Epithelial cell of proximal tubule (primary cell): ENCODE results near the gene SPTAN1. TPM values are rescaled to one million over a fixed set of nuclear protein-coding genes. Genes with fewer than 3 reads are reported as not detected.

Source experiments
- DNase-seq: peaks from one replicate; pipeline ENCODE4 v3.0.0-alpha.2; 2011; ENCODE audit warnings: low read depth
- H3K4me3 ChIP-seq: 2 replicates; pipeline ENCODE4 v1.5.1; 2011; ENCODE audit warnings: low read depth, mild to moderate bottlenecking, low read length
- total RNA-seq: library from RNA; depleted of rRNA; stranded (reverse); fragments of >200 nt; gene quantifications from 2 replicates; pipeline ENCODE4 v1.2.3, GENCODE V29; 2015
- TF ChIP-seq, protein P1 (sequence below): conservative IDR thresholded peaks from 2 replicates; pipeline ENCODE4 v1.5.1; 2012; ENCODE audit warnings: low read depth, mild to moderate bottlenecking, low read length

Gene SPTAN1
- total RNA-seq, 1 donor from 2014 or later = 193 TPM

DNA sequence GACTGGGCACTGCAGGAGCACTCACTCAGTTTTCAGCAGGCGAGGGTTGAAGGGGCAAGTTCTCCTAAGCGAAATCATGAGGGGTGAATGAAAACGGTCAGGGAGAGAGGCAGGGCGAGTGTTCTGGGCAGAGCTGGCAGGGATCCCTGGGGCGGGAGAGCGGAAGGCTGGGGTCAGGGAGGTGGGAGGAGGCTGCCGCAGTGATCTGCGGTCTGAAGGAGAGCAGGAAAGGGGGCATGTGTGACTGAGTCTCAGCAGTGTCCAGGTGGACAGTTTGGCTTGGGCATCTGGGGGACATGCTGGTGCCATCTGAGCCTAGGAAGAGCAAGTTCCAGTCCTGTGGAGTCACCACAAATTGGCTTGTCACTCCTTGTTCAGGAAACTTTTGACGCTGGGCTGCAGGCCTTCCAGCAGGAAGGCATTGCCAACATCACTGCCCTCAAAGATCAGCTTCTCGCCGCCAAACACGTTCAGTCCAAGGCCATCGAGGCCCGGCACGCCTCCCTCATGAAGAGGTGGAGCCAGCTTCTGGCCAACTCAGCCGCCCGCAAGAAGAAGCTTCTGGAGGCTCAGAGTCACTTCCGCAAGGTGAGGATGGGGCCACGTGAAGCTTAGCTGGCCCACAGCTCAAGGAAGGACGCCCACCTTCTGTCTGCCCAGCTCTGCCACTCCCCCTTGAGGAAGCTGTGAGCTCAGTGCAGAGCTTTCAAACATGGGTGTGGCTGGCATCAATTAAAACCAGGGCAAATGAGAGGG, 73.2 kb downstream of the SPTAN1 start:
- TF ChIP-seq, protein P1, sequence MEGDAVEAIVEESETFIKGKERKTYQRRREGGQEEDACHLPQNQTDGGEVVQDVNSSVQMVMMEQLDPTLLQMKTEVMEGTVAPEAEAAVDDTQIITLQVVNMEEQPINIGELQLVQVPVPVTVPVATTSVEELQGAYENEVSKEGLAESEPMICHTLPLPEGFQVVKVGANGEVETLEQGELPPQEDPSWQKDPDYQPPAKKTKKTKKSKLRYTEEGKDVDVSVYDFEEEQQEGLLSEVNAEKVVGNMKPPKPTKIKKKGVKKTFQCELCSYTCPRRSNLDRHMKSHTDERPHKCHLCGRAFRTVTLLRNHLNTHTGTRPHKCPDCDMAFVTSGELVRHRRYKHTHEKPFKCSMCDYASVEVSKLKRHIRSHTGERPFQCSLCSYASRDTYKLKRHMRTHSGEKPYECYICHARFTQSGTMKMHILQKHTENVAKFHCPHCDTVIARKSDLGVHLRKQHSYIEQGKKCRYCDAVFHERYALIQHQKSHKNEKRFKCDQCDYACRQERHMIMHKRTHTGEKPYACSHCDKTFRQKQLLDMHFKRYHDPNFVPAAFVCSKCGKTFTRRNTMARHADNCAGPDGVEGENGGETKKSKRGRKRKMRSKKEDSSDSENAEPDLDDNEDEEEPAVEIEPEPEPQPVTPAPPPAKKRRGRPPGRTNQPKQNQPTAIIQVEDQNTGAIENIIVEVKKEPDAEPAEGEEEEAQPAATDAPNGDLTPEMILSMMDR = no peak
- H3K4me3 ChIP-seq = no peak overlapping the region
- DNase-seq = no peak

DNA sequence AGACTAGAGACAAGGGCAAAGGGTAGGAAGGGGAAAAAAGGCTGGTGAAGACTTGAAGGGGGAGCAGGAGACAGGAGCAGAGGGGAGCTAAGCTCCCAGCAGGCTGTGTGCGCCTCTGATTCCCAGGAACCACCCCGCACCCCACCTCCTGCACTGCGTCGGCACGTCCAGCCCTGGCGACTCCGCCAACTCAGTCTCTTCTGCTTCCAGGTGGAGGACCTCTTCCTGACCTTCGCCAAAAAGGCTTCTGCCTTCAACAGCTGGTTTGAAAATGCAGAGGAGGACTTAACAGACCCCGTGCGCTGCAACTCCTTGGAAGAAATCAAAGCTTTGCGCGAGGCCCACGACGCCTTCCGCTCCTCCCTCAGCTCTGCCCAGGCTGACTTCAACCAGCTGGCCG, 73.8 kb downstream of the SPTAN1 start:
- TF ChIP-seq, protein P1 = no peak
- H3K4me3 ChIP-seq = no peak overlapping the region
- no peak for DNase-seq

DNA sequence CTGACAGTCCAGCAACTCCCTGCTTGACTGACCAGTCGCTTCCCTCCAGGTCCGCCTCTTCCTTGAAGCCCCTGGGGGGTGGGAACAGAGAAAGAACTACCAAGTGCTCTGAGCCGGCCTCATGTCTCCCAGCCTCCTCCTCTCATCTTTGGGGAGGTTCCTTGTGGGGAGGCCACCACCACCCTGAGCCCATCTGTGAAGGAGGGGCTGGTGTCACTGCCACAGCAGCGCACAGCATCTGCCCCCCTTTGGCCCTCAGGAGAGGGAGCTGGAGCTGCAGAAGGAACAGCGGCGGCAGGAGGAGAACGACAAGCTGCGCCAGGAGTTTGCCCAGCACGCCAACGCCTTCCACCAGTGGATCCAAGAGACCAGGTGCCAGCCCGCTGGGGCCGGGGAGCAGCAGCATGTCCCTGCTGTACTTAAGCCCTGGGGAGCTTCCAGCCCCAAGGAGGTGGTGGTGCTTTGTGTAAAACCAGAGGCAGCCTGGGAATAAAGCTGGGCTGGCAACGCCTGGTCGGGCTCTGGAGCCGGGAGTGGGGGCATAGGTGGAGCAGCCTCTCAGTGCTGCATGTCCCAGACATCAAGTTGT, 74.8 kb downstream of the SPTAN1 start:
- DNase-seq = no peak
- H3K4me3 ChIP-seq = no peak overlapping the region
- TF ChIP-seq, protein P1 = no peak

DNA sequence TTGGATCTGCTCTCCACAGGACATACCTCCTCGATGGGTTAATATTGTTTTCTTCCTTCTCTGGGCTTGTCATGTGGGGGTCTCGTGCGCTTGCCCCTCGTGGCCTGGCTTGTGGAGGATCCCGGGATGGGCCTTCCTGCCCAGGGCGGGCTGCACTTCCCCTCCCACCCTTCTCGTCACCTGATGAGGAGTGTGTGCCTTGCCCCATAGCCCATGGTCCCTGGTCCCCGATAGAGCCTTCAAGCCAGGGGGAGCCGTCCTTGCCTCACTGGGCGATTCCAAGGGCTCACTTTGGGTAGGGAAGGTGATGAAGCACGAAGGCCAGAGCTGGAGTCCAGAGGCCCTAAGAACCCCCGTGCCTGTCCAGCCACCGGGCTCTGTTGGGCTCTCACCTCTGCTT, 75.5 kb downstream of the SPTAN1 start:
- no peak for DNase-seq
- TF ChIP-seq, protein P1 = no peak
- H3K4me3 ChIP-seq = no peak overlapping the region

DNA sequence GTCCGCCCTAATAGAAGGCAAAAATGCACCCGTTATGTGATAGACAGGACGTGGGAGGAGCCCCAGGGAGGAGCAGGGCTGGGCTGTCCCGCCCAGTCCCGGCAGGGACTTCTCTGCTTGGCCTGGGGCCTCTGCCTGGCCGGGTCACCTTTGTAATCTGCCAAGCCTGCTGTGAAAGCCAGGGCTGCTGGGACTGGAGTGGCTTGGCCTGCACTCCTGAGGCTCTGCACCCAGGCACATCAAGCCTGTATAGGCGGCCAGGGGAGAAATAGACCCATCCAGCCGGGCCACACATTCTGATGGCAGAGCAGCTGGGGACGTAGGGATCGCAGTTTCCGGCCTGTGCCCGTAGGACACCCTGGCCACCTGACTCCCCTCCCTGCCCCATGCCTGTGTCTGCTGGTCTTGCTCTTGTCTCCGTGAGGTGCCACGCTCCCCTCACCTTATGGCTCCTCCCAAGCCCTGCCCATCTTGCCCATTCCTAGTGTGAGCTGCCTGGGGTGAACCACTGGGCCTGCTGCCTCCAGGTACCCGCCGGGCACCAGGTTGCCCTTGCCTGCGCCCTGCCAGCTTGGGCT, 76.2 kb downstream of the SPTAN1 start:
- no peak for DNase-seq
- H3K4me3 ChIP-seq = no peak overlapping the region
- TF ChIP-seq, protein P1 = no peak

DNA sequence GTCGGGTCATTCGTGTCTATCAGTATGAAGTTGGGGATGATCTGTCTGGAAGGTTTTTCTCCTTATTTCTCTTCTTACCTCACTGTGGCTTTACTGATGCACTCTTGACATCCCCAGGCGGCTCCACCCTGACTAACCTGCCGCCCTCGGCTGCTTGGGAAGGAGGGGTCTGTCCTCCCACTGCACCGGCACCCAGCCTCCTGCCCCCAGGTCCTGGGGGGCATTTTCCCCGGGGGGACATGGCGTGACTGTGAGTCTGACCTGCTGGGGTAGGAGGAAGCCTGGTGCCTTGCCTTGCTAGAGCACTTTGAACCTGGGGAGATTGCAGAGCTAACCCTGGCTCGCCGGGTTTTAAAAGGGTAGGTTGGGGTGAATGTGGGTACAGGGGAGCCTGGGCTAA, 76.7 kb downstream of the SPTAN1 start:
- TF ChIP-seq, protein P1 = no peak
- DNase-seq = no peak
- H3K4me3 ChIP-seq = no peak overlapping the region
